C4-2B (cell line): ENCODE data around the gene SLC16A7.

ENCODE experiments used
- ZFX ChIP-seq: fragments of 450-650 bp; IDR thresholded peaks from 2 replicates; pipeline ENCODE4 v1.6.1; 2017
- TF ChIP-seq, protein P1 (sequence below): fragments of 450-650 bp; conservative IDR thresholded peaks from 2 replicates; pipeline ENCODE4 v1.5.1; 2017; ENCODE audit warnings: mild to moderate bottlenecking

- TF ChIP-seq, protein P1, sequence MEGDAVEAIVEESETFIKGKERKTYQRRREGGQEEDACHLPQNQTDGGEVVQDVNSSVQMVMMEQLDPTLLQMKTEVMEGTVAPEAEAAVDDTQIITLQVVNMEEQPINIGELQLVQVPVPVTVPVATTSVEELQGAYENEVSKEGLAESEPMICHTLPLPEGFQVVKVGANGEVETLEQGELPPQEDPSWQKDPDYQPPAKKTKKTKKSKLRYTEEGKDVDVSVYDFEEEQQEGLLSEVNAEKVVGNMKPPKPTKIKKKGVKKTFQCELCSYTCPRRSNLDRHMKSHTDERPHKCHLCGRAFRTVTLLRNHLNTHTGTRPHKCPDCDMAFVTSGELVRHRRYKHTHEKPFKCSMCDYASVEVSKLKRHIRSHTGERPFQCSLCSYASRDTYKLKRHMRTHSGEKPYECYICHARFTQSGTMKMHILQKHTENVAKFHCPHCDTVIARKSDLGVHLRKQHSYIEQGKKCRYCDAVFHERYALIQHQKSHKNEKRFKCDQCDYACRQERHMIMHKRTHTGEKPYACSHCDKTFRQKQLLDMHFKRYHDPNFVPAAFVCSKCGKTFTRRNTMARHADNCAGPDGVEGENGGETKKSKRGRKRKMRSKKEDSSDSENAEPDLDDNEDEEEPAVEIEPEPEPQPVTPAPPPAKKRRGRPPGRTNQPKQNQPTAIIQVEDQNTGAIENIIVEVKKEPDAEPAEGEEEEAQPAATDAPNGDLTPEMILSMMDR: no peak
- TF ChIP-seq ZFX: no peak
Observed at GRCh38 chr12:59593761-59594160, 2.1 kb upstream of the SLC16A7 start.
